GM12878 (cell line): ENCODE measurements around the gene REV3L. TPM values are rescaled to one million over a fixed set of nuclear protein-coding genes. Genes with fewer than 3 reads are reported as not detected.

Experiments used
- ATAC-seq: fragments of 200-7000 bp; cut with Tn5 transposase; 3 replicates; pipeline ENCODE4 v1.9.1; 2020; ENCODE audit warnings: mild to moderate bottlenecking, moderate library complexity
- BruUV-seq: library from RNA; stranded (reverse); fragments of 400-500 nt; replicated peaks from 2 replicates; lab custom pipeline; 2021; lab: Mats Ljungman, UMichigan
- CTCF ChIA-PET: fragments of 300-600 bp; sonication (Branson Sonifier 250); formaldehyde crosslinking; extraction: SDS; loops from one replicate; lab custom pipeline; 2021; ENCODE audit warnings: inconsistent platforms; lab: Yijun Ruan, JAX
- POLR2A ChIA-PET: fragments of 350-600 bp; formaldehyde crosslinking; extraction: SDS; loops from one replicate; lab custom pipeline; 2021; ENCODE audit warnings: inconsistent platforms; lab: Charles Lee
- RAD21 ChIA-PET: fragments of 300-600 bp; sonication (Branson Sonifier 250); formaldehyde crosslinking; loops from one replicate; lab custom pipeline; 2023; ENCODE audit warnings: antibody characterized with exemption; ENCODE audit not compliant: unreplicated experiment; lab: Charles Lee
- SMC1A ChIA-PET: fragments of 300-600 bp; sonication (Branson Sonifier 250); formaldehyde crosslinking; loops from one replicate; lab custom pipeline; 2023; ENCODE audit not compliant: unreplicated experiment, uncharacterized antibody; lab: Charles Lee
- DNase-seq: peaks from one replicate; pipeline ENCODE4 v3.0.0-alpha.2; 2011; ENCODE audit warnings: low read depth, low spot score
- FAIRE-seq: peaks from 3 replicates; lab custom pipeline; 2011; peaks lifted over from hg19 to GRCh38; lab: Jason Lieb, UNC
- H2AFZ ChIP-seq: 2 replicates; pipeline ENCODE4 v1.6.0; 2011; ENCODE audit warnings: low read depth, low read length, control low read depth; ENCODE audit not compliant: control insufficient read depth
- H3K27ac ChIP-seq: 2 replicates; pipeline ENCODE4 v1.5.1; 2011; ENCODE audit warnings: control low read depth; ENCODE audit not compliant: control insufficient read depth, insufficient read depth
- H3K27me3 ChIP-seq, 2 experiments: replicated peaks in 1 of 2; 2 replicates each; pipeline versions ENCODE4 v1.6.0 to v1.6.1; 2011; ENCODE audit warnings: low read length in 1 of 2; ENCODE audit not compliant: control insufficient read depth in 2 of 2, insufficient read depth in 2 of 2
- H3K36me3 ChIP-seq, 2 experiments: 2 replicates each; pipeline ENCODE4 v1.5.1; 2011; ENCODE audit warnings: low read length in 1 of 2; ENCODE audit not compliant: control insufficient read depth in 2 of 2, insufficient read depth in 2 of 2
- H3K4me1 ChIP-seq: 2 replicates; pipeline ENCODE4 v1.6.1; 2011; ENCODE audit warnings: mild to moderate bottlenecking, low read length, moderate library complexity, mixed read lengths; ENCODE audit not compliant: control insufficient read depth, insufficient read depth
- H3K4me2 ChIP-seq: 2 replicates; pipeline ENCODE4 v1.6.0; 2011; ENCODE audit warnings: control low read depth; ENCODE audit not compliant: control insufficient read depth, insufficient read depth
- H3K4me3 ChIP-seq: fragments of 200-600 bp; sonication (generic); 2 replicates; pipeline ENCODE4 v1.5.1; 2016
- H3K79me2 ChIP-seq: 2 replicates; pipeline ENCODE4 v1.6.0; 2011; ENCODE audit warnings: low read length; ENCODE audit not compliant: control insufficient read depth, insufficient read depth
- H3K9ac ChIP-seq: 2 replicates; pipeline ENCODE4 v1.8.0; 2011; ENCODE audit warnings: low read length, control low read depth, mixed read lengths; ENCODE audit not compliant: control insufficient read depth, insufficient read depth
- H3K9me3 ChIP-seq: replicated peaks from 3 replicates; pipeline ENCODE4 v1.5.1; 2011; ENCODE audit warnings: mild to moderate bottlenecking, low read length; ENCODE audit not compliant: control insufficient read depth, insufficient read depth
- H4K20me1 ChIP-seq: 2 replicates; pipeline ENCODE4 v1.6.0; 2011; ENCODE audit not compliant: control insufficient read depth, insufficient read depth
- BRCA1 ChIP-seq: IDR thresholded peaks from 2 replicates; pipeline ENCODE4 v1.6.1; 2011; ENCODE audit warnings: low read depth, low read length, improper control_type of control experiment
- CBFB ChIP-seq: IDR thresholded peaks from 2 replicates; pipeline ENCODE4 v1.6.1; 2016; ENCODE audit warnings: antibody characterized with exemption, low read depth
- CUX1 ChIP-seq: IDR thresholded peaks from 2 replicates; pipeline ENCODE4 v1.6.1; 2012; ENCODE audit warnings: improper control_type of control experiment, low read depth, low read length; ENCODE audit not compliant: insufficient replicate concordance
- EED ChIP-seq: sonication (generic); IDR thresholded peaks from 2 replicates; pipeline ENCODE4 v1.6.1; 2016; ENCODE audit warnings: antibody characterized with exemption, low read depth
- ELK1 ChIP-seq: IDR thresholded peaks from 2 replicates; pipeline ENCODE4 v1.6.1; 2012; ENCODE audit warnings: low read depth, low read length, improper control_type of control experiment
- IRF5 ChIP-seq: fragments of 450-650 bp; IDR thresholded peaks from 2 replicates; pipeline ENCODE4 v1.6.1; 2017; ENCODE audit warnings: borderline replicate concordance
- JUNB ChIP-seq: IDR thresholded peaks from 2 replicates; pipeline ENCODE4 v1.6.1; 2016; ENCODE audit warnings: antibody characterized with exemption, mild to moderate bottlenecking
- MTA2 ChIP-seq: fragments of 450-650 bp; IDR thresholded peaks from 2 replicates; pipeline ENCODE4 v1.6.1; 2016; ENCODE audit warnings: low read depth, mild to moderate bottlenecking, moderate library complexity
- NR2C2 ChIP-seq: IDR thresholded peaks from 2 replicates; pipeline ENCODE4 v1.6.1; 2011; ENCODE audit warnings: borderline replicate concordance, low read depth; ENCODE audit not compliant: control insufficient read depth, insufficient read length
- POLR2AphosphoS5 ChIP-seq: IDR thresholded peaks from 2 replicates; pipeline ENCODE4 v1.6.1; 2011; ENCODE audit warnings: mild to moderate bottlenecking, low read length, inconsistent platforms
- RBBP5 ChIP-seq: fragments of 200-600 bp; sonication (generic); conservative IDR thresholded peaks from 2 replicates; pipeline ENCODE4 v1.6.1; 2016
- RELA ChIP-seq: fragments of 450-650 bp; IDR thresholded peaks from 2 replicates; pipeline ENCODE4 v1.8.0; 2014; ENCODE audit warnings: borderline replicate concordance; ENCODE audit not compliant: partially characterized antibody
- ZNF687 ChIP-seq: fragments of 450-650 bp; IDR thresholded peaks from 2 replicates; pipeline ENCODE4 v1.6.1; 2017; ENCODE audit warnings: mild to moderate bottlenecking, moderate library complexity
- WGBS: methylation state at CpG from one replicate; pipeline ENCODE4 v1.1.6; 2016; ENCODE audit warnings: low lambda C conversion rate; ENCODE audit not compliant: insufficient replicate concordance, insufficient coverage; ENCODE audit errors: missing lambda C conversion rate; 5-methylcytosine and 5-hydroxymethylcytosine counted together
- in situ Hi-C: fragments of 300-500 bp; cut with MboI; formaldehyde crosslinking; loops from 9 replicates; pipeline ENCODE4 v1.14.3; 2018; ENCODE audit warnings: mixed read lengths
- intact Hi-C: fragments of 100-400 bp; cut with micrococcal nuclease; formaldehyde crosslinking; loops from one replicate; pipeline ENCODE4 v1.14.2; 2022; ENCODE audit not compliant: unreplicated experiment
- polyA plus RNA-seq, 11 experiments: library from polyadenylated mRNA; depleted of rRNA in 4 of 11; unstranded in 6 of 11; stranded (reverse) in 5 of 11; fragments of >200 nt; fragmentation: Nextera tagmentation in 4 of 11; fragmentation: Illumina TruSeq in 1 of 11; extraction: Ambion mirVana in 4 of 11; extraction: Trizol in 1 of 11; gene quantifications; 1 replicate in 1 of 11; 2 replicates in 10 of 11; pipeline versions ENCODE4 v1.2.1 to v1.2.3, GENCODE V29; 2011 to 2016; ENCODE audit warnings: inconsistent platforms in 2 of 11, missing spikeins in 2 of 11, low read depth in 1 of 11
- total RNA-seq, 4 experiments: library from RNA; depleted of rRNA in 3 of 4; stranded (reverse); fragments of >200 nt in 3 of 4; fragmentation: Illumina TruSeq in 1 of 4; extraction: Trizol in 1 of 4; gene quantifications; 2 replicates each; pipeline versions ENCODE4 v1.2.1 to v1.2.3, GENCODE V29; 2013 to 2021

REV3L gene
- total and polyA plus RNA-seq, 10 of the 15 experiments (the other 5 are each of a cell fraction or from before 2014, with no cell fraction given): 7.6 to 33.6 (median 21.5) TPM

GRCh38 chr6:111471958-111472357 lies 11.1 kb downstream of the REV3L start:
- Histone ChIP-seq H3K9me3 (no peaks in the 10 kb centered on the region), H3K4me3 (no peak overlapping the region), H3K36me3 (peaks cover 0 to 5% of the 10 kb centered on the region in 2 experiments; a peak in 3 of 4 replicates), H3K27me3 (no peaks in the 10 kb centered on the region), H3K79me2 (peaks cover 62% of the 10 kb centered on the region), H3K27ac (no peak overlapping the region), H4K20me1 (no peaks in the 10 kb centered on the region), H3K4me2 (no peak overlapping the region), H3K9ac (no peak overlapping the region), H3K4me1 (no peaks in the 10 kb centered on the region), H2AFZ (no peak overlapping the region)
- intact Hi-C loops: no loop called here
- FAIRE-seq (no peak), ATAC-seq (no peak), DNase-seq (no peak)
- in situ Hi-C loops: no loop called here
- ChIA-PET SMC1A (interaction anchor here (1.7 to 1.9 kb wide), 2 partner anchors 9 to 126 kb away, joined by 3 to 6 read pairs; no protein-coding TSS in a partner anchor), CTCF (interaction anchor here (1.1 kb wide), 1 partner anchor 213 kb away, joined by 3 read pairs; a partner anchor contains a TSS), RAD21 (interaction anchor here (0.9 to 1.1 kb wide), 3 partner anchors 13 to 213 kb away, joined by 3 to 5 read pairs (median 3); a partner anchor contains a TSS), POLR2A (no interaction called here)
- no TSS peak for BruUV-seq
- 71% methylated on average over 1 of the region's 1 CpG for WGBS
- TF ChIP-seq IRF5 (no peak), JUNB (no peak), RELA (no peak), RBBP5 (no peak), NR2C2 (no peak), CUX1 (no peak), ELK1 (no peak), ZNF687 (no peak), BRCA1 (no peak), CBFB (no peak), MTA2 (no peak), POLR2AphosphoS5 (no peak), EED (no peak)
